H54 (cell line): ENCODE data around the gene KLF11.
"Not testable (repeated sequence)": the region's sequence is repeated elsewhere in the genome, so short reads cannot be mapped to it uniquely, and the experiment has no call there.

Source experiments
- DNase-seq: peaks from one replicate; pipeline ENCODE4 v3.0.0; 2011; ENCODE audit warnings: low spot score, mixed read lengths; ENCODE audit not compliant: insufficient read length
- FAIRE-seq: peaks from 3 replicates; lab custom pipeline; 2011; peaks lifted over from hg19 to GRCh38; lab: Jason Lieb, UNC
- POLR2A ChIP-seq: IDR thresholded peaks from 2 replicates; pipeline ENCODE4 v1.6.1; 2011; ENCODE audit warnings: low read depth, mild to moderate bottlenecking, low read length

KLF11 gene

GRCh38 chr2:10014418-10015190 is 28.7 kb upstream of the KLF11 start:
- no peak for FAIRE-seq

GRCh38 chr2:10015376-10015989 is 27.9 kb upstream of the KLF11 start:
- not testable (repeated sequence) for FAIRE-seq, DNase-seq

More at GRCh38 chr2:10014418-10015190, 28.7 kb upstream of the KLF11 start:
- DNase-seq: no peak
- TF ChIP-seq POLR2A: no peak

DNA sequence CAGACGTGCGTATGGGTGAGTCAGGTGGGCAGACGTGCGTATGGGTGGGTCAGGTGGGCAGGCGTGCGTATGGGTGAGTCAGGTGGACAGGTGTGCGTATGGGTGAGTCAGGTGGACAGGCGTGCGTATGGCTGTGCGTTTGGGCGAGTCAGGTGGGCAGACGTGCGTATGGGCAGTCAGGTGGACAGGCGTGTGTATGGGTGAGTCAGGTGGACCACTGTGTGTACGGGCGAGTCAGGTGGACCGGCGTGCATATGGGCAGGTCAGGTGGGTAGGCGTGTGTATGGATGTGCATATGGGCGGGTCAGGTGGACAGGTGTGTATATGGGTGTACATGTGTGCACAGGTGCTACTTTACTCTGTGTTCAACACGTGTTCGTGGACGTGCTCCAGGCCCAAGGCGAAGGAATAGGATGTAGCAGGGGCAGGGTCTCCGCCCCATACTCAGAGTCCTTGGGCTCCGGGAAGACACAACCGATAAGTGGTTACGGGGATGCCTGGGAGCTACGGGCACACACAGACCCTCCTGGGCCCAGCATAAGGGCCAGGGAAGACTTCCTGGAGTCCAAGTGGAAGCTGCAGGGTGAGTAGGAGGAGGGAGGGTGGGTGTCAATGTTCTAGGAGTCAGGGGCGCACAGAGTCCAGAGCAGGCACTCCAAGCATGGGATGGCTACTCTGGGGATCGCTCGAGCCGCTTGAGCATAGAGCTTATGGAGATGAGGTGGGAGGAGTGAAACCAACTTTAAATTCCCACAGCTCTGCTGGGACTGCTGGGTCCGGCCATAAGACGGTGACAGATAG is 27.1 kb upstream of the KLF11 start:
- FAIRE-seq (no peak), DNase-seq (no peak)
- no peak for TF ChIP-seq POLR2A

- DNase-seq (no peak), FAIRE-seq (no peak)
- TF ChIP-seq POLR2A: no peak
Observed at GRCh38 chr2:10016802-10017258, 26.5 kb upstream of the KLF11 start.

GRCh38 chr2:10017313-10017941 is 25.9 kb upstream of the KLF11 start:
- DNase-seq (no peak), FAIRE-seq (no peak)
- TF ChIP-seq POLR2A: no peak

DNA sequence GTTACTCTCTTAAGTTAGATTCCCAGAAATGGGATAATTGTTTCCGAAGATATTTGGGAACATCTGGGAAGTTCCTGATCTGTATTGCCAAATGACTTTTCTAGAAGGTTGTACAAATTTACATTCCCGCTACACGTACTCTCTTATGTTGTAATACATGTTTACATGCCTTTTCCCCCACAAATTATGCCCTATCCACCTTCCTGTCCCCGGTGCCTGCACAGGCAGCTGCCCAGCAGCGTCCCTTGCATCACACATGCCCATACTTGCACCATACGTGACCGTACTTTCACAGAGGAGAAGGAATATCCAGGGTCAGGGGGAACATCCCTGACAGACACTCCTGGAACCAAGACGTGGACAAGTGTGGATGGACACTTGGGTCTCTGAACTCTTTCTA is 24.2 kb upstream of the KLF11 start:
- FAIRE-seq: no peak
- no peak for DNase-seq
- no peak for TF ChIP-seq POLR2A

DNA sequence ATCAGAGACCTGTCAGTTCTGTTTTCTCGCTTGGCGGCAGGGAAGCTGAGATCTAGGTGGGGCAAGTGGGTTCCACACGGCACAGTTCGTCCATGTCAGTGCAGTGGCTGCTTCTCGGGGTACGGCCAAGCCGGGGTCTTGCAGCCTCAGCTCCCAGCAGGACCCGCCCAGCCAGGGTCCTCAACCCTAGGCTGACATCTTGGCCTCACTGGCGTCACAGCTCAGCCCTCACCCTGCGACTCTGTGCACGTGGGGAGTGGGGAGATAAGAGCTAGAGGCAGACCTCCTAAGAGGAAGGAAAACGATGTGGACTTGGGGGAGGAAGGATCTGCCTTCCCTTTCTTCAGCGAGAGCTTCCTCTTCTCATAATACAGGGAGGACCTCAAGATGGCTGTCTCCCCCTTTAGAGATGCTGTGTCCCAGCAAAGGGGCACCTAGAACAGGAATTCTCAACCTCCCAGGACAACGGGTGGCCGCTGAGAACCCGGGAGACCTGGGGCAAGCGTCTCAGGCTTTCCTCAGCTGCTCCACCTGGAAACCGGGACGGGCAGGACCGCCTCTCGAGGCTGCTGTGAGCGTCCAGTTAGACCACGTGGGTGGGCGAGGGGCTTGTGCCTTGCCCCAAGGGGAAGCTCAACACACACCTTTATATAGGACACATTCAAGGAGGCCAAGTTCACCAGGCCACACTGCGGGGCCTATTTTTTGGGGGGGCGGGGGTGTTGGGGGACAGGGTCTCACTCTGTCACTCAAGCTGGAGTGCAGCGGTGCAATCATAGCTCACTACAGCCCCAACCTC is 23.5 kb upstream of the KLF11 start:
- TF ChIP-seq POLR2A: no peak
- DNase-seq (no peak), FAIRE-seq (no peak)

- no peak for TF ChIP-seq POLR2A
- no peak for FAIRE-seq
Observed at GRCh38 chr2:10022041-10022421, 21.3 kb upstream of the KLF11 start.

GRCh38 chr2:10022445-10022844 is 20.9 kb upstream of the KLF11 start:
- no peak for TF ChIP-seq POLR2A
- no peak for FAIRE-seq
- no peak for DNase-seq

More at GRCh38 chr2:10022041-10022421, 21.3 kb upstream of the KLF11 start:
- DNase-seq: no peak

GRCh38 chr2:10022966-10023662 is 20.2 kb upstream of the KLF11 start:
- DNase-seq: no peak
- TF ChIP-seq POLR2A: no peak
- no peak for FAIRE-seq

DNA sequence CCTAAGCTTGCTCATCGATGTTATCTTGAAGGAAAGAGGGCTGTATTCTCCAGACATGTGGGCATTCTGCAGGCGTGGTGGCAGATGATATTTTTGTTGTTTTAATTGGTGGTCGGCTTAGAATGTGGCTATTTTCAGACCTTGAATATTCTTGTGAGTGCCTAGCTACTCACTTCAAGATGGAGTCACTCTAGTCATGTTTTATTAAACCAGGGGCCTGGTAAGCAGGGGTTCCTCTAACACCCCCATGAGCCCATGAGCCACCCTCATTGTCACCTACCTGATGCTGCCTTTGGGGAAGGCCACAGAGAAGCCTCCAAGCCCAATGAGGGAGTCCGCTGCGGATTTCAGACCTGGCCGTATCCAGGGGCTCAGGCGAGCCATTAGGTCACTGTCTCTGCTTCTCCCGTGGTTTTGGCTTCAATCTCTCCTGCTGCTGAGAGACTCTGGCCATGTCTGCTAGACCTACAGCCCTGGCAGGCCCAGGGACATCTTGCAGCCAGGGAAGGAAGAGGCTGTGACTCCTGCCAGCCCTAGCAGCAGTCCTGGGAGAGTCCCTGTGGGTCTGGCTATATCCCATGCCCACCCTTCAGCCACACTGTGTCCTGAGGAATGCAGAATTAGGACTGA is 16.3 kb upstream of the KLF11 start:
- DNase-seq: no peak
- no peak for FAIRE-seq
- no peak for TF ChIP-seq POLR2A
